ENCODE results near the gene COG5.
A peak's percentile ranks its signal among the peaks of the same experiment; 100 is the strongest.

Gene COG5

GRCh38 chr7:107394276-107394675 lies 169.4 kb downstream of the COG5 start:
- DNase-seq (ENCODE audit: low spot score): no peak

- DNase-seq (ENCODE audit: low spot score): no peak
These were observed 170.9 kb downstream of the COG5 start for GRCh38 chr7:107392830-107393229.

GRCh38 chr7:107390916-107391315 lies 172.8 kb downstream of the COG5 start:
- DNase-seq (ENCODE audit: low spot score): no peak

DNA sequence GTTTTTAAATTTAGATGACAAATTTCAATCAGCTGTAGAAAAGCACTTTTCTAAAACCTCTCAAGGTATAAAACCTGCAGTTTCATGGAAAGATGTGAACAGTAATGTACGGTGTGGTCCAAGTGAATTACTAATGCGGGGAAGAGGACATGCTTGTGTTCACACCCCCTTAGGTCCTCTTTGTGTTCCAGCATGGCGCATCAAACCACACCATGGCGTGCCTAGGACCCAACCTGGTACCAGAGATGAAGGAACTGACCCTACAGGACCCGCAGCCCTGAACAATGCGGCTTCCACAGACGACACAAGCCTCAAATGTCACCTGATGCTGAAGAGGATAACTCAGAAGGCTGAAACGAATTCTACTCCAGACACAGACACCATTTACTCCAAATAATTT lies 175.1 kb downstream of the COG5 start:
- no peak for DNase-seq (ENCODE audit: low spot score)

DNA sequence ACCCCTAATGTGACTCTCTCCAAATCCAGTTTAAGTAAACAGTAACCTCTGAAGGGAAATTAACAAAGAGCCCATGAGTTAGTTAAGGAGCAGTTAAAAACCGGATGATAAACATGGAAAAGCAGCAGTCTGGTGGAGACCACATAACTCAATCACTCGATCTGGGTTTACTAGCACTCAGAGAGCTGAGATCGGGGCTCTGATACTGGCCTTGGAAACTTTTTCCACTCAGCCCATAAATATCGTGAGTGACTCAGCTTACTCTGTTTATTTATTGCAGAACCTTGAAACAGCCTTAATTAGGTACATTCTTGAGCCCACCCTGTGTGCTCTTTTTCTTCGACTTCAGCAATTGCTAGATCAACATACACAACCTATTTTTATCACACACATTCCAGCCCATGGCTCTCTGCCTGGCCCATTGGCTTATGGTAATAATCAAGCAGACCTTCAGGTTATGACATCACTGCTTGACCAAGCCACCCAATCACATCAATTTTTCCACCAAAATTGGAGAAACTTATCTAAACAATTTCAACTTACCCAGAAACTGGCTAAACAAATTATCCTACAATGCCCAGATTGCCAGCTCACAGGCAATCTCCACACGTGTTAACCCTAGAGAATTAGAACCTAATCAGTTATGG lies 176.0 kb downstream of the COG5 start:
- DNase-seq (ENCODE audit: low spot score): no peak

DNA sequence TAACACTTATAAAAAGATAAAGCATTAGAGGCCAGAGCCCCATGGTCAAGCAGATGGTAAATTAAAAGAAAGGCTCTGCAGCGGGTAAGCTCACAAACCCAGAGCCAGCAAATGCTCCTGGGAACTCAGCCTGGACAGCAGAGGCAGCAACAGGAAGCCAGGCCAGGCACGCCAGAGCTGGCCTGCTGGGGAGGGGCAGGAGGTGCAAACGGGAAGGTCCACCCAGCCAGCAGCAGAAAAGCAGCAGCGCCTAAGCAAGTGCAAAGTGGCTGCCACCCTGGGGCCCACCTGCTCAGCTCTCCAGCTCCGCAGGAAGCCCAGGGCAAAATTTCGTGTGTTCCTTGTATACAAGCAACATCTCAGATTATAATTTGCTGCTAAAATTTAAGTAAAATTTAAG lies 176.6 kb downstream of the COG5 start:
- DNase-seq (ENCODE audit: low spot score): no peak

GRCh38 chr7:107386548-107387102 lies 177.1 kb downstream of the COG5 start:
- DNase-seq (ENCODE audit: low spot score): no peak

GRCh38 chr7:107384025-107384424 lies 179.7 kb downstream of the COG5 start:
- DNase-seq (ENCODE audit: low spot score): no peak

GRCh38 chr7:107383203-107383602 lies 180.5 kb downstream of the COG5 start:
- no peak for DNase-seq (ENCODE audit: low spot score)

DNA sequence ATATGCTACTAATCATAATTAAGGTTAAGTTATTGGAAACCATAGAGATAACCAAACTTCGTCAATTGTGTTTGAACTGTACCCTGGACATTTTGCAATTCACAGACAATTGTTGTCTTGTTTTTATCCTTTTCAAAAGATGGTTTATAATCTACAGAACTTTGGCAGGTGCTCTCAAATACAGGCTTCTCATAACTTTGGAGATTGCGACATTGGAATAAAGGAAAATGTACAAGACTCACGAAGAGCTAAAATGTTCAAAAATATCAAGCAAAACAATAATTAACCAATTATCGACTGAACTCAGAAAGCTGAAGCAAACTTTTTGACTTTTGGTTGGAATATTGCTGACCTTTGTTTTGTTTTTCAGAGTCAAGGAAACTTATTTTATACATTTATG lies 182.3 kb downstream of the COG5 start:
- no peak for DNase-seq (ENCODE audit: low spot score)

GRCh38 chr7:107373354-107373753 lies 190.4 kb downstream of the COG5 start:
- no peak for DNase-seq (ENCODE audit: low spot score)

DNA sequence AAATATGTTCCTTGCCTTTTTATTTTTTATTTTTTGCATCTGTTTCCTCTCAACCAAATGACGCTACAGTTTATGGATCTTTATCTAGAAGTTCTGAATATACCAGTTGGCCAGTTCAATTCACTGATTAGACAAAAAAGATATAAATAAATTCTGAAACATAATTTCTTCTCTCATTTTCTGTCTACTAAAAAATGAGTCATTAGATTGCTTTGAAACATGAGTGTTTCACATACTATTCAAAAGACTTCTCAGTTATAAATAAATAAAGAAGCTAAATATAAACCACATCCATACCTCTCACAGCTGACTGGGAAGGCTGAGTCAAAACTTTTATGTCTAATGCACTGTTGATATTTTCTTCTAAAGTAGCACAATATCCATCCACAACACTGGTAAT lies 191.4 kb downstream of the COG5 start:
- peak; percentile 44 for DNase-seq (ENCODE audit: low spot score)

DNA sequence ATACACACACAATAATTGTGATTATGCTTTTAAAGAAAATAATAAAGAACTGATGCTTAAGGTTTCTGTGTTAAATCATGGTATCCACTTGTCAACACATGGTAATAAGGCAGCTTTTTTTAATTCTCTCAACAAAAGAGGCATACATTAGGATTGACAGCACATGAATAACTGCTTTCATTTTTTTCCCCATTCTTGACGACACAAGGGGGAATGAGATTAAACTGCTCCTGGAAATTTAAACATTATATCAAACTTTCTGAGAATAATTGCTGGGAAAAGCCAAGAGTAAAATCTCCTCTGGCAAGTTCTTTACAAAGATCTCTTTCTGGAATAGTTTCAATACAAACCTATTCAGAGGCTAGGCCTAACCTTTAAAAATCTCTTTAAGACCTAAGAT lies 192.9 kb downstream of the COG5 start:
- DNase-seq (ENCODE audit: low spot score): no peak

DNA sequence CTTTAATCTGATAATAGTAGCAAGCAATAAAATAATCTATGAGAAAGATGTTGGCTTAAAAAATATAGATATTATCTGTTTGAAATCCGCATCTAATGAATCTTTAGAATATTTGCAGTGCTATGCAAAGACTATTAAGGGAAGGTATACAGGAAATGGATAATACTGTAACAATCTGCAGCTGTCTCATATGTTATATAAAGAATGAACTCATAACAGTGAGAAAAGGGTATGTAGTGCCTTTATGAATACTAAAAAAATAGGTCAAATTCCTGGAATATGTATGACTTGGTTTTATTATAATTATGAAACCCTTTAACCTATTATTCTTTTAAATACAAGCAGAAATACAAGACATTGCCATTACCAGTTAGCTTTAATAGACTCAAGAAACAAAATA lies 198.9 kb downstream of the COG5 start:
- DNase-seq (ENCODE audit: low spot score): no peak

DNA sequence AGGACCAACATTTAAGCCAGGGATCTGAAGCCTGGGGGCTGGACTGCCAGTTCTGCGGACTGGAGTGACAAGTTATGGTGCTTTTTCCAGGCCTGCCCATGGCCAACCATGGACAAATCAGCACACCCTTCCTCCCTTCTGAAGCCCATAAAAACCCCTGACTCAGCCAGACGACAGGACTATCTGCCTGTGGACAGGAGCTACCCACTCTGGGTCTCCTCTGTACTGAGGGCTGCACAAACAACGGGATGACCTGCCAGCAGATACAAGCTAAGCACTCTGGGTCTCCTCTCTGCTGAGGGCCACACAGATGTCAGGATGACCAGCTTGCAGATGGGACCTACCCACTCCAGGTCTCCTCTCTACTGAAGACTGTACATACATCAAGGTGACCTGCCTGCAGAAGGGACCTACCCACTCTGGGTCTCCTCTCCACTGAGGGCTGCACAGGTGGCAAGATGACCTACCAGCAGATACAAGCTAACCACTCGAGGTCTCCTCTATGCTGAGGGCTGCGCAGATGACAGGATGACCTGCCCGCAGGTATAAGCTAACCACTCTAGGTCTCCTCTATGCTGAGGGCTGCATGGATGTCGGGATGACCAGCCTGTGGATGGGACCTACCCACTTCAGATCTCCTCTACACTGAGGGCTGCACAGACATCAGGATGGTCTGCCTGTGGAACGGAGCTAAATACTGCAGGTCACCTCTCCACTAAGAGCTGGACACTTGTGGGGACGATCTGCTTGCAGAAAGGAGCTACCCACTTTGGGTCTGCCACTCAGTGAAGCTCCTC lies 204.0 kb downstream of the COG5 start:
- DNase-seq (ENCODE audit: low spot score): no peak

- peak; percentile 12 for DNase-seq (ENCODE audit: low spot score)
These were observed 208.1 kb downstream of the COG5 start for GRCh38 chr7:107355616-107356015.

- no peak for DNase-seq (ENCODE audit: low spot score)
These were observed 209.1 kb downstream of the COG5 start for GRCh38 chr7:107354640-107355039.

- DNase-seq (ENCODE audit: low spot score): peak; percentile 16
These were observed 210.0 kb downstream of the COG5 start for GRCh38 chr7:107353701-107354100.

DNA sequence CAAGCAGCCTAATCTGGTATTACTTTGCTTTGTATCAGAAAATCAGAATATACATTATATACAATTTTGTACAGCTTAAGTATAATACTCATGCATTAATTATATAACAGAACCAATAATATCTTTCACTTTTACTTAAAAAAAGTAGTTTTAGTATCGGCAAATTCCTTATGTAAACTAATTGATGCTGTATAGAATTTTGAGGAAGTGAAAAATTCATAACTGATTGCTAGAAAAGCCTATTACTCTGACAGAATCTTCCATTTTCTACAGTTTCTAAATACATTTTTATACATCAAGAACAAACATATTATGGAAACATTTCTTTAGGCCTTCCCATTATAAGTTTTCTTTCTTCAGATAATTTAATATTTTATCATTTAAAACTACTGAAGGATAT lies 217.8 kb downstream of the COG5 start:
- DNase-seq (ENCODE audit: low spot score): no peak

DNA sequence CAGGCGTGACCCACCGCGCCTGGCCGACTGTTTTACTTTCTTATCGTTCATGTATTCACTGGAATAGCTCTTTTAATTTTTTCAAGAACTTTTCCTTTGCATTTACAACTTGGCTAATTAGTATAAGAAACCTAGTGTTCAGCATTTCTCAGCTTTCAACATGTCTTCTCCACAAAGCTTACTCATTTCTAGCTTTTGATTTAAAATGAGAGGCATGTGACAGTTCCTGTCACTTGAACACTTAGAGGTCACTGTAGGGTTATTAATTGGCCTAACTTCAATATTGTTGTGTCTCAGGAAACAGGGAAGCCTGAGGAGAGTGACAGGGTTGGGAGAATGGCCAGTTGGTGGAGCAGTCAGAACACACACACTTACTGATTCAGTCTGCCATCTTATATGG lies 218.9 kb downstream of the COG5 start:
- DNase-seq (ENCODE audit: low spot score): no peak

DNA sequence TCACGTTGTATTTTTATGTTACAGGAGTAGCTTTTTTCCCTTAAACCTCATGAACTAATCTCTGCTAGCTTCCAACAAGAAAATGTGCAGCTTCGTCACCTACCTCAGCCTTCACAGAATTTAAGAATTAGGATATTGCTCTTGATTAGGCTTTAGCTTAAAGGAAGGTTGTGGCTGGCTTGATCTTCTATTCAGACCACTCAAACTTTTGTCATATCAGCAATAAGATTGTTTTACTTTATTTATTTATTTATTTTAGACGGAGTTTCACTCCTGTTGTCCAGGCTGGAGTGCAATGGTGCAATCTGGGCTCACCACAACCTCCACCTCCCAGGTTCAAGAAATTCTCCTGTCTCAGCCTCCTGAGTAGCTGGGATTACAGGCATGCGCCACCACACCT lies 219.4 kb downstream of the COG5 start:
- DNase-seq (ENCODE audit: low spot score): no peak

DNA sequence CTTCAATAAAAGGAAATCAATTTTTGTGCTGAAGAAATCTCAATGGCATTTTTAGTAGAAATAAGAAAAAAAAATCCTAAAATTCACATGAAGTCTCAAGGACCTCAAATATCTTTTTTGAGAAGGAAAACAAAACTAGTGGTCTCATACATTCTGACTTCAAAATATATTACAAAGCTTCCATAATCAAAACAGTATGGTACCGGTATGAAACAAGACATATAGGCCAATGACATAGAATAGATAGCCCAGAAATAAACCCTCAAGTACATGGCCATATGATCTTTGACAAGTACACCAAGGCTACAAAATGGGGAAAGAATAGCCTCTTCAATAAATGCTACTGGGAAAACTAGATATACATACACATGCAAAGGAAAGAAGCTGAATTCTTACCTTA lies 225.6 kb downstream of the COG5 start:
- no peak for DNase-seq (ENCODE audit: low spot score)

- DNase-seq (ENCODE audit: low spot score): no peak
These were observed 231.0 kb downstream of the COG5 start for GRCh38 chr7:107332488-107333269.
